Dendritic cell treated with granulocyte-macrophage colony-stimulating factor and Interleukin-4, amounts not matched to agents 40 ng/mL and 50 ng/mL, for 4 days (primary cell): ENCODE measurements around the gene TMEM273.

Source experiments
- H3K27ac Mint-ChIP-seq: one replicate; pipeline ENCODE4 v1.8.0; 2022; ENCODE audit warnings: mild to moderate bottlenecking, mixed read lengths
- H3K27me3 Mint-ChIP-seq: one replicate; pipeline ENCODE4 v1.8.0; 2022; ENCODE audit warnings: mild to moderate bottlenecking, mixed read lengths
- H3K36me3 Mint-ChIP-seq: one replicate; pipeline ENCODE4 v1.8.0; 2022; ENCODE audit warnings: low read depth, mixed read lengths
- H3K4me1 Mint-ChIP-seq: one replicate; pipeline ENCODE4 v1.8.0; 2022; ENCODE audit warnings: low read depth, mixed read lengths
- H3K4me3 Mint-ChIP-seq: one replicate; pipeline ENCODE4 v1.8.0; 2022; ENCODE audit warnings: mild to moderate bottlenecking, moderate library complexity, mixed read lengths
- H3K9me3 Mint-ChIP-seq: one replicate; pipeline ENCODE4 v1.8.0; 2022; ENCODE audit warnings: mixed read lengths
- intact Hi-C: fragments of 100-400 bp; cut with micrococcal nuclease; formaldehyde crosslinking; loops from one replicate; pipeline ENCODE4 v1.15.0; 2022

Gene TMEM273

GRCh38 chr10:49143249-49143648, 44.9 kb downstream of the TMEM273 start:
- H3K27ac Mint-ChIP-seq = no peak overlapping the region
- H3K9me3 Mint-ChIP-seq = peaks cover 11% of the 10 kb centered on the region
- peaks cover 11% of the 10 kb centered on the region for H3K27me3 Mint-ChIP-seq
- H3K4me3 Mint-ChIP-seq = no peak overlapping the region
- intact Hi-C loops = no loop called here
- no peaks in the 10 kb centered on the region for H3K36me3 Mint-ChIP-seq
- peaks cover 11% of the 10 kb centered on the region for H3K4me1 Mint-ChIP-seq

- Mint-ChIP-seq H3K4me1 (peaks cover 11% of the 10 kb centered on the region), H3K4me3 (no peak overlapping the region)
These were observed 46.5 kb downstream of the TMEM273 start for GRCh38 chr10:49141541-49142332.

DNA sequence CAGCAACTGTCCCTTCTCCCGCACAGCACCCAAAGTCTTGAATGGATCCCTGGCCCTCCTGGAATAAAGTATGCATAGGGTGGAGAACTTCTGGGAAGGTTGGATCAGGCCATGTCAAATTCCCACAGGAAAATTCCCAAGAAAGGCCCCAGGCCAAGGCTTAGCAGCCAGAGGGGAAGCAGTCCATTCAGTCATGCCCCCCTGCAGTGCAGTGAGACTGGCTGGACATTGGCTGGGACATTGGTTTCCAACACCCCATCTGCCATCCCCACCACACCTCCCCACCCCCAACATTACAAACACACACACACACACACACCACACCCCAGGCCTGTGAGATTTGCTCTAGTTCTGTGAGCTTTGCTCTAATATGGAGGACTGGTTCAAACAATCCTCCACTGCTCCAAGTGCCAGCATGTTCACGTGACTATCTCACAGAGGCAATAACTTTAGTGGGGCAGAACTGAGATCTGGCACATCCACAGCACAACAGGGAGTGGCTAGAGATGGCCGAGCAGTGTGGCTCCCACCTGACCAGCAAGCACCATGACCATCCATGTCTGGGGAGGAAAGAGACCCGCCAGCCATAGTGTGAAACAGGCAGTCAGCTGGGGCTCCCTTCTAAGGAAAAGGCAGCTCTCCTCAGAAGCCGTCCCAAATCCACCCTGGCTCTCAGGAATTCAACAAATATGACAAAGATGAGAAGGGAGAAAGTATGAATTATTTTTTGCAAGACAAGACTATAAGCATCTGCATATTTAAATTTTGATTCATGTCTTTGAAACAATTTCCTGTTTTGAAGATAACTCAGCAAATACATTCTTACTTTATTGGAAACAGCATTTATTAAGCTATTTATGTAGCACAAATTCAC, 47.6 kb downstream of the TMEM273 start:
- Mint-ChIP-seq H3K36me3 (no peaks in the 10 kb centered on the region), H3K27ac (no peak overlapping the region), H3K9me3 (no peaks in the 10 kb centered on the region), H3K4me3 (no peak overlapping the region), H3K27me3 (peaks cover 10% of the 10 kb centered on the region), H3K4me1 (peaks cover 17% of the 10 kb centered on the region)
- intact Hi-C loops = no loop called here

More at GRCh38 chr10:49141541-49142332, 46.5 kb downstream of the TMEM273 start:
- H3K9me3 Mint-ChIP-seq = no peaks in the 10 kb centered on the region
- intact Hi-C loops = no loop called here
- no peak overlapping the region for H3K27ac Mint-ChIP-seq
- no peaks in the 10 kb centered on the region for H3K36me3 Mint-ChIP-seq
- peaks cover 12% of the 10 kb centered on the region for H3K27me3 Mint-ChIP-seq

- Mint-ChIP-seq H3K36me3 (no peaks in the 10 kb centered on the region), H3K9me3 (no peaks in the 10 kb centered on the region), H3K4me1 (peaks cover 25% of the 10 kb centered on the region), H3K27me3 (peaks cover 12% of the 10 kb centered on the region), H3K27ac (no peak overlapping the region), H3K4me3 (no peak overlapping the region)
- intact Hi-C loops = no loop called here
These were observed 48.4 kb downstream of the TMEM273 start for GRCh38 chr10:49139846-49140195.

- Mint-ChIP-seq H3K4me3 (no peak overlapping the region), H3K27me3 (peaks cover 10% of the 10 kb centered on the region), H3K27ac (no peak overlapping the region), H3K4me1 (peaks cover 28% of the 10 kb centered on the region), H3K9me3 (no peaks in the 10 kb centered on the region), H3K36me3 (no peaks in the 10 kb centered on the region)
- intact Hi-C loops = no loop called here
These were observed 49.0 kb downstream of the TMEM273 start for GRCh38 chr10:49139028-49139845.

- Mint-ChIP-seq H3K4me1 (peaks cover 31% of the 10 kb centered on the region), H3K9me3 (no peaks in the 10 kb centered on the region), H3K27me3 (peaks cover 10% of the 10 kb centered on the region), H3K27ac (no peak overlapping the region), H3K36me3 (no peaks in the 10 kb centered on the region), H3K4me3 (no peak overlapping the region)
- intact Hi-C loops = no loop called here
These were observed 49.8 kb downstream of the TMEM273 start for GRCh38 chr10:49138361-49138891.

DNA sequence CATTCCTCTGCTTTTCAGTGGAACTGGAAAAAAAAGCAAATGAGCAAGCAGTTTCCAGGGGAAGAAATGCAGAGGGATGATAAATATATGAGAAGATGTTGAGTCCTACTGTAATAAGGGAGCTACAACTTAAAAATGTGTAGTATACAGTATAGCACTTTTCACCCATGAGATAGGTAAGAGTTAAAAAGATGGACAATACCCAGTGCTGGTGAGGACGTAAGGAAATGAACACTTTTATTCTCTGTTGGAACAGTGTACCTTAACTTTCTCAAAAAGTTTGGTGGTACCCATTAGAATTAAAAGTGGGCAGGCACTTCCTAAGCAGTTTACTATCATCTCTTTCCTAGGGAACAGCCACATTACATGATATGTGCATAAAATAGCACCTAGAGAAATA, 51.7 kb downstream of the TMEM273 start:
- no peaks in the 10 kb centered on the region for H3K9me3 Mint-ChIP-seq
- no peak overlapping the region for H3K27ac Mint-ChIP-seq
- peaks cover 31% of the 10 kb centered on the region for H3K4me1 Mint-ChIP-seq
- H3K27me3 Mint-ChIP-seq = peaks cover 12% of the 10 kb centered on the region
- intact Hi-C loops = no loop called here
- no peak overlapping the region for H3K4me3 Mint-ChIP-seq
- no peaks in the 10 kb centered on the region for H3K36me3 Mint-ChIP-seq

DNA sequence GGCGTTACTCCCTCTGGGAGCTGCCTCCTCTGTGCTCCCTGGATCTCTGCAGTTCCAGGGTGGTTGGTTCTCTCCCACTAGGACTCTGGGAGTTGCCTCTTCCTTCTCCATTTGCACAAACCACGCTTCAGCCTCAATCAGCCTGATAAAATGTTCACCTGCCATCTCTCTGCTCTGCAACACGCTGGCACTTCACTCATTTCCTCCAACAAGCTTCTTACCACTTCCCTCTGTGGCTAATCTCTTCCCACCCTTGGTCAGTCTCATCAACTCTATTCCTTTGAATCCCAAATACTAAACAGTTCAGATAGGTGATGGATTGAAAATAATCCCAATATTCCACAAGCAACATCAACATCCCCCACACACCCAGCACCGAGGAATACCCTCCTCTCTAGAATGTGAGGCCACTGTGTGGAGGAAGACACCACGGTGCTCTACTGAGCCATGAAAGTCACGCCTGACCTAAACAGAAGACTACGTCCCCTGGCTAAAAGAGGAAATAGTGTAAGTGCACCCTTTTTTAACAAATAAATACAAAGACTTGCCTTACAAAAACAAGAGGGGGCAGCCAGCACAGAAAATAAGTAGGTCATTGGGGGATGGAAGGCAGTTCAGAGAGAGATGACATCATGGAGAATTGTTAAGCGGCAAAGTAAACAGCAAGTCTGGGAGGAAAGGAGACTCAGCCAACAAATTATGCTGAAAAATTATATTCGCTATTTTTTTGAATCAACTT, 52.4 kb downstream of the TMEM273 start:
- intact Hi-C loops = no loop called here
- Mint-ChIP-seq H3K36me3 (no peaks in the 10 kb centered on the region), H3K27ac (no peak overlapping the region), H3K4me1 (peaks cover 31% of the 10 kb centered on the region), H3K9me3 (no peaks in the 10 kb centered on the region), H3K4me3 (no peak overlapping the region), H3K27me3 (peaks cover 16% of the 10 kb centered on the region)

DNA sequence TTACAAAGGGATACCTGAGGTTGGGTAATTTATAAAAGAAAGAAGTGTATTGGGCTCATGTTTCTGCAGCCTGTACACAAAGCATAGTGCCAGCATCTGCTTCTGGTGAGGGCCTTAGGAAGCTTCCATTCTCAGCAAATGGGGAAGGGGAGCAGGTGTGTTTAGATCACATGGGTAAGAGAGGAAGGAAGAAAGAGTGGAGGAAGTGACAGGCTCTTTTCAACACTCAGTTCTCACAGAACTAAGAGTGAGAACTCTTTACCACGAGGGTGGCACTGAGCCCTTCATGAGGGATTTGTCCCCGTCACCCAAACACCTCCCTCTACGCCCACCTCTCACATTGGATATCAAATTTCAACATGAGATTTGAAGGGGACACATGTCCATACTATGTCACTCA, 53.9 kb downstream of the TMEM273 start:
- intact Hi-C loops = no loop called here
- H3K36me3 Mint-ChIP-seq = no peaks in the 10 kb centered on the region
- H3K27me3 Mint-ChIP-seq = peaks cover 16% of the 10 kb centered on the region
- H3K27ac Mint-ChIP-seq = no peak overlapping the region
- H3K4me3 Mint-ChIP-seq = no peak overlapping the region
- H3K9me3 Mint-ChIP-seq = no peaks in the 10 kb centered on the region
- peaks cover 29% of the 10 kb centered on the region for H3K4me1 Mint-ChIP-seq

- intact Hi-C loops = no loop called here
- H3K9me3 Mint-ChIP-seq = no peaks in the 10 kb centered on the region
- no peak within 1 kb of the TSS for H3K4me3 Mint-ChIP-seq
- H3K27me3 Mint-ChIP-seq = peaks cover 17% of the 10 kb centered on the region
- peak within 1 kb of the TSS; percentile 10 for H3K27ac Mint-ChIP-seq
- no peaks in the 10 kb centered on the region for H3K36me3 Mint-ChIP-seq
- H3K4me1 Mint-ChIP-seq = peaks cover 23% of the 10 kb centered on the region
These were observed 54.4 kb downstream of the TMEM273 start, which contains the start of gene FAM170B for GRCh38 chr10:49133706-49134248. Gene FAM170B, minus strand, starts transcription at chr10:49134021. Its CDS starts 103 bp downstream, at chr10:49133918.

DNA sequence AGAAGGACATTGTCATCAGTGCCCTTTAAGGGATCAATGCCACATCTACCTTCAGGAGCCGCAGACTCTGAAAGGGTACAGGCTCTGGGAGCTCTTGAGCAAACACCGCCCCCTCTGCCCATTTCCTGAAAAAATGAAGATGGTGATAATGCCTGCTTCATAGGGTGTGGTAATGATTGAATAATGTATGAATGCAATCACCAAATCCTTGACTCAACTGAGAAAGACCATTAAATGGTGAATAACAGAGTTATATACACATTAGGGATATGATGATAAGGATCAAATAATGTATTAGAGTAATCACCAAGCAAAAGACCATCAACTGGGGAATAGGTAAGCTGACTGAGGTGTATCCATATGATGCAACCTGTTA, 55.8 kb downstream of the TMEM273 start:
- Mint-ChIP-seq H3K9me3 (no peaks in the 10 kb centered on the region), H3K4me3 (no peak overlapping the region), H3K27me3 (peaks cover 25% of the 10 kb centered on the region)

DNA sequence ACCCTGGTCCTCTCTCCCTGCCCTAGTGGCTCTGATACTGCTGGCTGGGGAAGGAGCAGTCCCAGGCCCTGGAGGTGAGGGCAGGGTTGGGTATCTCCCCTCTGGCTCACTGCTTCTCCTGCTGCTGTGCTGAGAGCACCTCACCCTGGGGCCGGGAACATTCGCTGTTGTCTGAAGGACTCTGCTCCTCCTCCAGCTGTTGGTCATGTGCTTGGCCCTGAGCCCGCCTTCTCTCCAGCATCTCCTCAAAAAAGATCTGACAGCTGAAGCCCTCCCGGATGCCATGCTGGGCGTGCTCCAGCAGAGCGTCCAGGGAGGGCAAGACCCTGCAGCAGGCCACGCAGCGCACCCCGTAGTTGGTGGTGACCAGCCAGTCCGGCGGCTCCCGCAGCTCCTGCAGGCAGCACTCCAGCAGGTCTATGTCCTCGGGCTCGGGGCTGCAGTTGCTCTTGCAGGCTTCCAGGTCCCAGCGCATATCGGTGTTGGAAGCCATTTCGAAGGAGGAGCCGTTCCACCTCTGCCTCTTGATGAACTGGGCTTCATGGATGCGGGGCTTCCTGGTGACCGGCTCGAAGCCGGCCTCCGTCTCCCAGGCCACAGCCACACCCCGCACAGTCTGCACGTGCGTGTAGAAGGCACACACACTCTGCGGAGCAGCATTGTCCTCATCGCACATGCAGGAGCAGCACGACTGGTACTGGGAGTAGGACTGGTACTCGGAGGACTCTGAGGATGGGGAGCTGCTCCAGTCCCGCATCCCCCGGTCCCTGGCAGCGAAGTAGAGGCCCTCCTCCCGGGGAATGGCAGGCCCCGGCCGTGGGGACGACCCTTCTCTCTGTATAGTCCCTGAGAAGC, 56.5 kb downstream of the TMEM273 start:
- Mint-ChIP-seq H3K4me1 (peaks cover 21% of the 10 kb centered on the region), H3K27me3 (peaks cover 24% of the 10 kb centered on the region), H3K36me3 (no peaks in the 10 kb centered on the region), H3K27ac (no peak overlapping the region), H3K4me3 (no peak overlapping the region), H3K9me3 (no peaks in the 10 kb centered on the region)
- intact Hi-C loops = no loop called here

More for the DNA sequence above, 55.8 kb downstream of the TMEM273 start:
- Mint-ChIP-seq H3K36me3 (no peaks in the 10 kb centered on the region), H3K4me1 (peaks cover 21% of the 10 kb centered on the region), H3K27ac (no peak overlapping the region)
- intact Hi-C loops = no loop called here
